Measurements from ENCODE around the gene KIFC1. TPM values are rescaled to one million over a fixed set of nuclear protein-coding genes. Genes with fewer than 3 reads are reported as not detected.
A peak's percentile ranks its signal among the peaks of the same experiment; 100 is the strongest.

KIFC1 gene
- total RNA-seq, 1 donor from 2014 or later = 27.5 TPM

GRCh38 chr6:33425668-33426577 lies 34.3 kb downstream of the KIFC1 start:
- Histone ChIP-seq H3K9me3 (no peaks in the 10 kb centered on the region), H3K4me3 (peak overlapping the region; percentile 63 to 73), H3K27ac (peak overlapping the region; percentile 96), H3K36me3 (no peaks in the 10 kb centered on the region), H3K4me1 (peaks cover 54% of the 10 kb centered on the region), H3K27me3 (no peaks in the 10 kb centered on the region)
- DNase-seq (ENCODE audit: extremely low spot score in 2 of 2) = peak in 1 of 2 donors; percentile 94
- no peak for TF ChIP-seq POLR2A (IDR thresholded peaks at IDR 0.05)
- peak; percentile 21 to 78 (median 40) for TF ChIP-seq CTCF (IDR thresholded peaks at IDR 0.05)
- TF ChIP-seq POLR2AphosphoS5 (IDR thresholded peaks at IDR 0.05; ENCODE audit: insufficient read depth in 1 of 2, low read depth in 1 of 2) = peak; percentile 18 to 88
- intact Hi-C loops (cut with DNase I) = no loop called here

GRCh38 chr6:33426590-33427511 lies 35.2 kb downstream of the KIFC1 start:
- Histone ChIP-seq H3K4me1 (peaks cover 60% of the 10 kb centered on the region), H3K9me3 (no peaks in the 10 kb centered on the region), H3K36me3 (no peaks in the 10 kb centered on the region), H3K4me3 (peak overlapping the region; percentile 63 to 73), H3K27ac (peak overlapping the region; percentile 96), H3K27me3 (no peaks in the 10 kb centered on the region)
- DNase-seq (ENCODE audit: extremely low spot score in 2 of 2) = no peak
- intact Hi-C loops (cut with DNase I) = no loop called here
- no peak for TF ChIP-seq POLR2A (IDR thresholded peaks at IDR 0.05)
- no peak for TF ChIP-seq POLR2AphosphoS5 (IDR thresholded peaks at IDR 0.05; ENCODE audit: insufficient read depth in 1 of 2, low read depth in 1 of 2)
- TF ChIP-seq CTCF (IDR thresholded peaks at IDR 0.05) = no peak

GRCh38 chr6:33427585-33428223 lies 36.1 kb downstream of the KIFC1 start:
- Histone ChIP-seq H3K4me1 (peaks cover 68% of the 10 kb centered on the region), H3K27ac (peak overlapping the region; percentile 96), H3K36me3 (no peaks in the 10 kb centered on the region), H3K27me3 (no peaks in the 10 kb centered on the region), H3K4me3 (peak overlapping the region; percentile 63 to 73), H3K9me3 (no peaks in the 10 kb centered on the region)
- no peak for DNase-seq (ENCODE audit: extremely low spot score in 2 of 2)
- TF ChIP-seq POLR2AphosphoS5 (IDR thresholded peaks at IDR 0.05; ENCODE audit: insufficient read depth in 1 of 2, low read depth in 1 of 2) (no peak), CTCF (IDR thresholded peaks at IDR 0.05) (no peak), POLR2A (IDR thresholded peaks at IDR 0.05) (no peak)
- intact Hi-C loops (cut with DNase I) = no loop called here

GRCh38 chr6:33428224-33428965 lies 36.8 kb downstream of the KIFC1 start:
- no peaks in the 10 kb centered on the region for H3K9me3 ChIP-seq
- intact Hi-C loops (cut with DNase I) = no loop called here
- no peaks in the 10 kb centered on the region for H3K36me3 ChIP-seq
- H3K4me3 ChIP-seq = peak overlapping the region; percentile 63 to 73
- peaks cover 75% of the 10 kb centered on the region for H3K4me1 ChIP-seq
- peak overlapping the region; percentile 96 for H3K27ac ChIP-seq
- H3K27me3 ChIP-seq = no peaks in the 10 kb centered on the region
- TF ChIP-seq CTCF (IDR thresholded peaks at IDR 0.05) (peak in 1 of 3 experiments; percentile 31), POLR2A (IDR thresholded peaks at IDR 0.05) (no peak), POLR2AphosphoS5 (IDR thresholded peaks at IDR 0.05; ENCODE audit: insufficient read depth in 1 of 2, low read depth in 1 of 2) (no peak)
- no peak for DNase-seq (ENCODE audit: extremely low spot score in 2 of 2)
